Measurements from ENCODE around the gene DDX1. TPM values are rescaled to one million over a fixed set of nuclear protein-coding genes. Genes with fewer than 3 reads are reported as not detected.

DDX1 gene
- total and polyA plus RNA-seq, 2 donors (not counting 1 experiment from before 2014, with no cell fraction given), result 13.2 to 52.6 TPM

DNA sequence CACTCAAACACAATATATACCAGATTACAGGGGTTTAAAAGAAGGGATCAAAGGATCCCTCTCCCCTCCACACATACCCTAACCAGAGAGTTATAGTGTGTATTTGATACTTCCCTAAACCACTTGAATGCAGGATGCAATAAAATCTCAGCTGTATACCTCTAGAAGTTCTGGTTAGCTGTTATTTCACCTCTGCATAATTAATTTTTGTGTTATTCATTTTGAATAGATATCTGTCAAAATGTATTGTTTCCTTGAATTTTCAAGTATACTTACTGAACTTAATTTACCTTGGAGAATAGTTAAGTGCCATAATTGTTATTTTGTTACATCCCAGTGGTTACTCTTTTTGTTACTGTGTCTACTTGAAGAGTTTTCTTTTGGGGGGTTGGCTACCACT, 34.5 kb downstream of the DDX1 start:
- DNase-seq, result no peak
- Histone ChIP-seq H3K4me2 (replicated peaks; ENCODE audit: low read depth, low read length, poor library complexity, severe bottlenecking) (no peak overlapping the region), H3K79me2 (ENCODE audit: control insufficient read depth, insufficient read depth, low read length) (no peaks in the 10 kb centered on the region), H2AFZ (ENCODE audit: insufficient read depth, low read depth, low read length, poor library complexity, severe bottlenecking) (no peak overlapping the region), H3K9ac (ENCODE audit: low read length) (no peak overlapping the region), H3K4me1 (ENCODE audit: control insufficient read depth in 2 of 2, insufficient read depth in 2 of 2, low read length in 2 of 2) (no peaks in the 10 kb centered on the region), H3K27me3 (replicated peaks in 1 of 4; ENCODE audit: control extremely low read depth in 1 of 4, control insufficient read depth in 3 of 4, insufficient read depth in 4 of 4, low read length in 3 of 4) (no peaks in the 10 kb centered on the region), H3K36me3 (replicated peaks in 1 of 2; ENCODE audit: control extremely low read depth in 1 of 2, control insufficient read depth in 1 of 2, extremely low read depth in 1 of 2, insufficient read depth in 2 of 2, low read length in 1 of 2) (peaks cover 30 to 76% of the 10 kb centered on the region in 2 experiments), H3K27ac (ENCODE audit: low read length in 2 of 2) (no peak overlapping the region), H3K9me3 (ENCODE audit: control extremely low read depth in 1 of 3, control insufficient read depth in 2 of 3, insufficient read depth in 1 of 3, low read length in 2 of 3) (peaks cover 0 to 2% (median 0%) of the 10 kb centered on the region in 3 donors), H3K4me3 (ENCODE audit: control extremely low read depth in 1 of 5, extremely low read depth in 1 of 5, insufficient read depth in 1 of 5, low read depth in 2 of 5, low read length in 4 of 5) (no peak overlapping the region), H4K20me1 (ENCODE audit: control insufficient read depth, insufficient read depth, low read length, poor library complexity, severe bottlenecking) (no peaks in the 10 kb centered on the region)
- H3K27me3 Mint-ChIP-seq, result no peaks in the 10 kb centered on the region
- H3K9me3 Mint-ChIP-seq (ENCODE audit: insufficient read depth), result no peaks in the 10 kb centered on the region
- ChIA-PET POLR2A (no interaction called here), CTCF (no interaction called here)
- H3K4me1 Mint-ChIP-seq, result no peaks in the 10 kb centered on the region
- intact Hi-C loops (cut with micrococcal nuclease), result no loop called here
- TF ChIP-seq, protein P1, sequence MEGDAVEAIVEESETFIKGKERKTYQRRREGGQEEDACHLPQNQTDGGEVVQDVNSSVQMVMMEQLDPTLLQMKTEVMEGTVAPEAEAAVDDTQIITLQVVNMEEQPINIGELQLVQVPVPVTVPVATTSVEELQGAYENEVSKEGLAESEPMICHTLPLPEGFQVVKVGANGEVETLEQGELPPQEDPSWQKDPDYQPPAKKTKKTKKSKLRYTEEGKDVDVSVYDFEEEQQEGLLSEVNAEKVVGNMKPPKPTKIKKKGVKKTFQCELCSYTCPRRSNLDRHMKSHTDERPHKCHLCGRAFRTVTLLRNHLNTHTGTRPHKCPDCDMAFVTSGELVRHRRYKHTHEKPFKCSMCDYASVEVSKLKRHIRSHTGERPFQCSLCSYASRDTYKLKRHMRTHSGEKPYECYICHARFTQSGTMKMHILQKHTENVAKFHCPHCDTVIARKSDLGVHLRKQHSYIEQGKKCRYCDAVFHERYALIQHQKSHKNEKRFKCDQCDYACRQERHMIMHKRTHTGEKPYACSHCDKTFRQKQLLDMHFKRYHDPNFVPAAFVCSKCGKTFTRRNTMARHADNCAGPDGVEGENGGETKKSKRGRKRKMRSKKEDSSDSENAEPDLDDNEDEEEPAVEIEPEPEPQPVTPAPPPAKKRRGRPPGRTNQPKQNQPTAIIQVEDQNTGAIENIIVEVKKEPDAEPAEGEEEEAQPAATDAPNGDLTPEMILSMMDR (IDR thresholded peaks at IDR 0.05), result no peak
- no peak for TF ChIP-seq EZH2 (IDR thresholded peaks at IDR 0.05; ENCODE audit: borderline replicate concordance, insufficient read depth, low read depth, low read length, poor library complexity, severe bottlenecking)
- no peak for ATAC-seq (ENCODE audit: low read depth)
- no peak overlapping the region for H3K27ac Mint-ChIP-seq
- no peak overlapping the region for H3K4me3 Mint-ChIP-seq

DNA sequence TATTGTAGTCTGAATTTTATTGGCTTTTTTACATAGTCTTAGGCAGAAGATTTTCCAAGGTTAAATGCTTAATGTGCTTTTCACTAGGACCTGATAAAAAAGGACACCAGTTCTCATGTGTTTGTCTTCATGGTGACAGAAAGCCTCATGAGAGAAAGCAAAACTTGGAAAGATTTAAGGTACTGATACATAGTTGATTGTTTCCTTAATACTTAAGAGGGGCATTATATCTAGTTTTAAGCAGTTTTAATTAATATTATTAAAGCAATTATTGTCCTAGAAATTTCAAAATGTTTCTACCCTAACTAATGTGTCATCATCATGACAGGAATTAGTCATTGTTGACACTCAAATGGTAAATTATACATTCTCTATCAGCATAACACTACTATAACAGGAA, 35.3 kb downstream of the DDX1 start:
- intact Hi-C loops (cut with micrococcal nuclease), result no loop called here
- Mint-ChIP-seq H3K9me3 (ENCODE audit: insufficient read depth) (no peaks in the 10 kb centered on the region), H3K27ac (no peak overlapping the region), H3K4me1 (no peaks in the 10 kb centered on the region), H3K4me3 (no peak overlapping the region), H3K27me3 (no peaks in the 10 kb centered on the region)
- H4K20me1 ChIP-seq (ENCODE audit: control insufficient read depth, insufficient read depth, low read length, poor library complexity, severe bottlenecking), result no peaks in the 10 kb centered on the region
- no peak overlapping the region for H3K4me3 ChIP-seq (ENCODE audit: control extremely low read depth in 1 of 5, extremely low read depth in 1 of 5, insufficient read depth in 1 of 5, low read depth in 2 of 5, low read length in 4 of 5)
- no peak overlapping the region for H3K4me2 ChIP-seq (replicated peaks; ENCODE audit: low read depth, low read length, poor library complexity, severe bottlenecking)
- peaks cover 36 to 82% of the 10 kb centered on the region in 2 experiments for H3K36me3 ChIP-seq (replicated peaks in 1 of 2; ENCODE audit: control extremely low read depth in 1 of 2, control insufficient read depth in 1 of 2, extremely low read depth in 1 of 2, insufficient read depth in 2 of 2, low read length in 1 of 2)
- no peak overlapping the region for H2AFZ ChIP-seq (ENCODE audit: insufficient read depth, low read depth, low read length, poor library complexity, severe bottlenecking)
- no peak for TF ChIP-seq EZH2 (IDR thresholded peaks at IDR 0.05; ENCODE audit: borderline replicate concordance, insufficient read depth, low read depth, low read length, poor library complexity, severe bottlenecking)
- TF ChIP-seq, protein P1 (IDR thresholded peaks at IDR 0.05), result no peak
- H3K9ac ChIP-seq (ENCODE audit: low read length), result no peak overlapping the region
- peaks cover 0 to 2% (median 0%) of the 10 kb centered on the region in 3 donors for H3K9me3 ChIP-seq (ENCODE audit: control extremely low read depth in 1 of 3, control insufficient read depth in 2 of 3, insufficient read depth in 1 of 3, low read length in 2 of 3)
- ChIA-PET POLR2A (no interaction called here), CTCF (no interaction called here)
- H3K4me1 ChIP-seq (ENCODE audit: control insufficient read depth in 2 of 2, insufficient read depth in 2 of 2, low read length in 2 of 2), result no peaks in the 10 kb centered on the region
- ATAC-seq (ENCODE audit: low read depth), result no peak
- no peak for DNase-seq
- no peak overlapping the region for H3K27ac ChIP-seq (ENCODE audit: low read length in 2 of 2)
- no peaks in the 10 kb centered on the region for H3K79me2 ChIP-seq (ENCODE audit: control insufficient read depth, insufficient read depth, low read length)
- no peaks in the 10 kb centered on the region for H3K27me3 ChIP-seq (replicated peaks in 1 of 4; ENCODE audit: control extremely low read depth in 1 of 4, control insufficient read depth in 3 of 4, insufficient read depth in 4 of 4, low read length in 3 of 4)
